WTC11 (cell line): Measurements from ENCODE around the gene UGT2B10.

Source experiments
- ELF4 ChIP-seq: sonication (generic); formaldehyde crosslinking; IDR thresholded peaks from 2 replicates; pipeline ENCODE4 v1.8.1; 2022; ENCODE audit warnings: low read depth, mild to moderate bottlenecking, moderate library complexity, missing genetic modification reagents
- ETV6 ChIP-seq: sonication (generic); formaldehyde crosslinking; IDR thresholded peaks from 2 replicates; pipeline ENCODE4 v1.8.1; 2022; ENCODE audit warnings: mild to moderate bottlenecking, missing genetic modification reagents
- HMGA2 ChIP-seq: fragments of 250-450 bp; sonication (Bioruptor Pico); IDR thresholded peaks from 2 replicates; pipeline ENCODE4 v1.4.0; 2021; ENCODE audit warnings: mild to moderate bottlenecking, moderate library complexity
- NFYB ChIP-seq: sonication (generic); formaldehyde crosslinking; conservative IDR thresholded peaks from 2 replicates; pipeline ENCODE4 v1.8.0; 2022; ENCODE audit warnings: low read depth, missing genetic modification reagents
- SP1 ChIP-seq: sonication (generic); formaldehyde crosslinking; conservative IDR thresholded peaks from 2 replicates; pipeline ENCODE4 v1.8.1; 2022; ENCODE audit warnings: missing genetic modification reagents
- ZNF121 ChIP-seq: sonication (generic); formaldehyde crosslinking; IDR thresholded peaks from 2 replicates; pipeline ENCODE4 v1.8.0; 2023; ENCODE audit warnings: missing genetic modification reagents
- ZNF138 ChIP-seq: sonication (generic); formaldehyde crosslinking; conservative IDR thresholded peaks from 2 replicates; pipeline ENCODE4 v1.8.1; 2022; ENCODE audit warnings: mild to moderate bottlenecking, moderate library complexity, missing genetic modification reagents
- ZNF219 ChIP-seq: sonication (generic); formaldehyde crosslinking; IDR thresholded peaks from 2 replicates; pipeline ENCODE4 v1.8.0; 2023; ENCODE audit warnings: missing genetic modification reagents, mild to moderate bottlenecking, borderline replicate concordance
- TF ChIP-seq, protein P1 (sequence below): fragments of 200-600 bp; IDR thresholded peaks from 2 replicates; pipeline ENCODE4 v1.8.0; 2022; ENCODE audit warnings: antibody characterized with exemption
- TF ChIP-seq, protein P2 (sequence below): fragments of 250-450 bp; sonication (Bioruptor Pico); IDR thresholded peaks from 2 replicates; pipeline ENCODE4 v1.9.0; 2021; ENCODE audit warnings: mild to moderate bottlenecking, borderline replicate concordance
- TF ChIP-seq, protein P3 (sequence below): sonication (generic); formaldehyde crosslinking; IDR thresholded peaks from 2 replicates; pipeline ENCODE4 v1.8.1; 2023; ENCODE audit warnings: mild to moderate bottlenecking, missing genetic modification reagents, borderline replicate concordance

DNA sequence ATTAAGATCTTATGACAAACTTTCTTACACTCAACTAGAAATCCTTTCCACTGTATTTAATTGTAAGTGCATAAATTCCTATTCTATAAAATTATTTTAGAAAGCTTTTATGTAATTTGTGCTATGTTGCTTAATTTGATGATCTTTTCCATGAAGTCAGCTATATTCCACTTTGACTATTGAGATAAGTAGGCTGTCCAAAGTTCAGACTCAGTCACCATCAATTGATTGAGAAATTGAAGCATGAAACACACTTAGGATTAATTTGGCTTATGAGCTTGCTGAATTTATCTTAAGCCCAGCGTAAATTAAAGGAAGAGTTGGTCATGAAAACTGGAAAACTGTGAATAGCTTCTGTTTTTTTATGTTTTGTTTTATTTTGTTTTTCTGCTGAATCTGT lies 18.7 kb upstream of the UGT2B10 start:
- TF ChIP-seq ZNF121 (CRISPR knock-in tag) (no peak), SP1 (CRISPR knock-in tag) (no peak), NFYB (CRISPR knock-in tag) (no peak), ZNF219 (CRISPR knock-in tag) (no peak), ELF4 (CRISPR knock-in tag) (no peak), ETV6 (CRISPR knock-in tag) (no peak), HMGA2 (no peak), ZNF138 (CRISPR knock-in tag) (no peak)
- TF ChIP-seq, protein P1, sequence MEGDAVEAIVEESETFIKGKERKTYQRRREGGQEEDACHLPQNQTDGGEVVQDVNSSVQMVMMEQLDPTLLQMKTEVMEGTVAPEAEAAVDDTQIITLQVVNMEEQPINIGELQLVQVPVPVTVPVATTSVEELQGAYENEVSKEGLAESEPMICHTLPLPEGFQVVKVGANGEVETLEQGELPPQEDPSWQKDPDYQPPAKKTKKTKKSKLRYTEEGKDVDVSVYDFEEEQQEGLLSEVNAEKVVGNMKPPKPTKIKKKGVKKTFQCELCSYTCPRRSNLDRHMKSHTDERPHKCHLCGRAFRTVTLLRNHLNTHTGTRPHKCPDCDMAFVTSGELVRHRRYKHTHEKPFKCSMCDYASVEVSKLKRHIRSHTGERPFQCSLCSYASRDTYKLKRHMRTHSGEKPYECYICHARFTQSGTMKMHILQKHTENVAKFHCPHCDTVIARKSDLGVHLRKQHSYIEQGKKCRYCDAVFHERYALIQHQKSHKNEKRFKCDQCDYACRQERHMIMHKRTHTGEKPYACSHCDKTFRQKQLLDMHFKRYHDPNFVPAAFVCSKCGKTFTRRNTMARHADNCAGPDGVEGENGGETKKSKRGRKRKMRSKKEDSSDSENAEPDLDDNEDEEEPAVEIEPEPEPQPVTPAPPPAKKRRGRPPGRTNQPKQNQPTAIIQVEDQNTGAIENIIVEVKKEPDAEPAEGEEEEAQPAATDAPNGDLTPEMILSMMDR, result no peak
- TF ChIP-seq, protein P2, sequence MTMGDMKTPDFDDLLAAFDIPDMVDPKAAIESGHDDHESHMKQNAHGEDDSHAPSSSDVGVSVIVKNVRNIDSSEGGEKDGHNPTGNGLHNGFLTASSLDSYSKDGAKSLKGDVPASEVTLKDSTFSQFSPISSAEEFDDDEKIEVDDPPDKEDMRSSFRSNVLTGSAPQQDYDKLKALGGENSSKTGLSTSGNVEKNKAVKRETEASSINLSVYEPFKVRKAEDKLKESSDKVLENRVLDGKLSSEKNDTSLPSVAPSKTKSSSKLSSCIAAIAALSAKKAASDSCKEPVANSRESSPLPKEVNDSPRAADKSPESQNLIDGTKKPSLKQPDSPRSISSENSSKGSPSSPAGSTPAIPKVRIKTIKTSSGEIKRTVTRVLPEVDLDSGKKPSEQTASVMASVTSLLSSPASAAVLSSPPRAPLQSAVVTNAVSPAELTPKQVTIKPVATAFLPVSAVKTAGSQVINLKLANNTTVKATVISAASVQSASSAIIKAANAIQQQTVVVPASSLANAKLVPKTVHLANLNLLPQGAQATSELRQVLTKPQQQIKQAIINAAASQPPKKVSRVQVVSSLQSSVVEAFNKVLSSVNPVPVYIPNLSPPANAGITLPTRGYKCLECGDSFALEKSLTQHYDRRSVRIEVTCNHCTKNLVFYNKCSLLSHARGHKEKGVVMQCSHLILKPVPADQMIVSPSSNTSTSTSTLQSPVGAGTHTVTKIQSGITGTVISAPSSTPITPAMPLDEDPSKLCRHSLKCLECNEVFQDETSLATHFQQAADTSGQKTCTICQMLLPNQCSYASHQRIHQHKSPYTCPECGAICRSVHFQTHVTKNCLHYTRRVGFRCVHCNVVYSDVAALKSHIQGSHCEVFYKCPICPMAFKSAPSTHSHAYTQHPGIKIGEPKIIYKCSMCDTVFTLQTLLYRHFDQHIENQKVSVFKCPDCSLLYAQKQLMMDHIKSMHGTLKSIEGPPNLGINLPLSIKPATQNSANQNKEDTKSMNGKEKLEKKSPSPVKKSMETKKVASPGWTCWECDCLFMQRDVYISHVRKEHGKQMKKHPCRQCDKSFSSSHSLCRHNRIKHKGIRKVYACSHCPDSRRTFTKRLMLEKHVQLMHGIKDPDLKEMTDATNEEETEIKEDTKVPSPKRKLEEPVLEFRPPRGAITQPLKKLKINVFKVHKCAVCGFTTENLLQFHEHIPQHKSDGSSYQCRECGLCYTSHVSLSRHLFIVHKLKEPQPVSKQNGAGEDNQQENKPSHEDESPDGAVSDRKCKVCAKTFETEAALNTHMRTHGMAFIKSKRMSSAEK (CRISPR knock-in tag), result no peak
- TF ChIP-seq, protein P3, sequence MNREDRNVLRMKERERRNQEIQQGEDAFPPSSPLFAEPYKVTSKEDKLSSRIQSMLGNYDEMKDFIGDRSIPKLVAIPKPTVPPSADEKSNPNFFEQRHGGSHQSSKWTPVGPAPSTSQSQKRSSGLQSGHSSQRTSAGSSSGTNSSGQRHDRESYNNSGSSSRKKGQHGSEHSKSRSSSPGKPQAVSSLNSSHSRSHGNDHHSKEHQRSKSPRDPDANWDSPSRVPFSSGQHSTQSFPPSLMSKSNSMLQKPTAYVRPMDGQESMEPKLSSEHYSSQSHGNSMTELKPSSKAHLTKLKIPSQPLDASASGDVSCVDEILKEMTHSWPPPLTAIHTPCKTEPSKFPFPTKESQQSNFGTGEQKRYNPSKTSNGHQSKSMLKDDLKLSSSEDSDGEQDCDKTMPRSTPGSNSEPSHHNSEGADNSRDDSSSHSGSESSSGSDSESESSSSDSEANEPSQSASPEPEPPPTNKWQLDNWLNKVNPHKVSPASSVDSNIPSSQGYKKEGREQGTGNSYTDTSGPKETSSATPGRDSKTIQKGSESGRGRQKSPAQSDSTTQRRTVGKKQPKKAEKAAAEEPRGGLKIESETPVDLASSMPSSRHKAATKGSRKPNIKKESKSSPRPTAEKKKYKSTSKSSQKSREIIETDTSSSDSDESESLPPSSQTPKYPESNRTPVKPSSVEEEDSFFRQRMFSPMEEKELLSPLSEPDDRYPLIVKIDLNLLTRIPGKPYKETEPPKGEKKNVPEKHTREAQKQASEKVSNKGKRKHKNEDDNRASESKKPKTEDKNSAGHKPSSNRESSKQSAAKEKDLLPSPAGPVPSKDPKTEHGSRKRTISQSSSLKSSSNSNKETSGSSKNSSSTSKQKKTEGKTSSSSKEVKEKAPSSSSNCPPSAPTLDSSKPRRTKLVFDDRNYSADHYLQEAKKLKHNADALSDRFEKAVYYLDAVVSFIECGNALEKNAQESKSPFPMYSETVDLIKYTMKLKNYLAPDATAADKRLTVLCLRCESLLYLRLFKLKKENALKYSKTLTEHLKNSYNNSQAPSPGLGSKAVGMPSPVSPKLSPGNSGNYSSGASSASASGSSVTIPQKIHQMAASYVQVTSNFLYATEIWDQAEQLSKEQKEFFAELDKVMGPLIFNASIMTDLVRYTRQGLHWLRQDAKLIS (CRISPR knock-in tag), result no peak
